H1 (cell line): ENCODE measurements around the gene BTRC. TPM values are rescaled to one million over a fixed set of nuclear protein-coding genes. Genes with fewer than 3 reads are reported as not detected.

Source experiments
- ASH2L ChIP-seq: fragments of 200-600, 300-600 bp; sonication (generic); IDR thresholded peaks from one replicate; pipeline ENCODE4 v1.7.1; 2017; ENCODE audit warnings: low read length
- EP300 ChIP-seq, 2 experiments: IDR thresholded peaks; 1 replicate in 1 of 2; 2 replicates in 1 of 2; pipeline ENCODE4 v1.6.1; 2011 to 2012; ENCODE audit warnings: low read depth in 2 of 2, low read length in 2 of 2, mild to moderate bottlenecking in 2 of 2, borderline replicate concordance in 1 of 2, inconsistent platforms in 1 of 2, moderate library complexity in 1 of 2
- NANOG ChIP-seq: IDR thresholded peaks from 2 replicates; pipeline ENCODE4 v1.6.1; 2011; ENCODE audit warnings: low read length, low read depth, mild to moderate bottlenecking, inconsistent platforms; ENCODE audit not compliant: insufficient read depth, poor library complexity, severe bottlenecking
- PHF8 ChIP-seq: fragments of 200-600 bp; sonication (generic); conservative IDR thresholded peaks from 2 replicates; pipeline ENCODE4 v1.7.1; 2012; ENCODE audit warnings: low read depth, mild to moderate bottlenecking, inconsistent platforms, low read length, moderate library complexity
- SP4 ChIP-seq: IDR thresholded peaks from 2 replicates; pipeline ENCODE4 v1.6.1; 2012; ENCODE audit warnings: low read length, inconsistent platforms
- polyA plus RNA-seq, 7 experiments: library from polyadenylated mRNA; depleted of rRNA in 3 of 7; stranded (reverse) in 5 of 7; unstranded in 2 of 7; fragments of >200 nt in 5 of 7; fragments of 200-250 nt in 2 of 7; gene quantifications; 1 replicate in 5 of 7; 2 replicates in 1 of 7; 4 replicates in 1 of 7; pipeline versions ENCODE4 v1.2.1 to v1.2.3, GENCODE V29; 2011 to 2013; ENCODE audit warnings: missing spikeins in 2 of 7, mixed read lengths in 2 of 7
- total RNA-seq: library from RNA; stranded (reverse); fragmentation: NEBNext Ultra II Directional; extraction: Animal tissue kit (Norgen Biotek cat#: 25700); gene quantifications from 2 replicates; pipeline ENCODE4 v1.2.1, GENCODE V29; 2021

BTRC gene
- total and polyA plus RNA-seq, 2 of the 8 experiments (the other 6 are each of a cell fraction or from before 2014, with no cell fraction given) = 9.9 to 24.7 TPM

DNA sequence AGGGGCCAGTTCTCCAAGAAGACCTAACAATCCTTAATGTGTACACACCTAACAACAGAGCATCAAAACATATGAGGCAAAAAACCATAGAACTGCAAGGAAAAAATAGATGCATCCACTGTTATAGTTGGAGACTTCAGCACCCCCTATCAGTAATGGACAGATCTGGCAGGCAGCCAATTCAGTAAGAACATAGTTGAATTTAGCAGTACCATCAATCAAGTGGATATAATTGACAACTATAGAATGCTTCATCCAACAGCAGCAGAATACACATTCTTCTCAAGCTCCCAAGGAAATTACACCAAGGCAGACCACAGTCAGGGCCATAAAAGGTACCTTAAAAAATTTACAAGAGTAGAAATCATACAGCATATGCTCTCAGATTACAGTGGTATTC lies 191.9 kb downstream of the BTRC start (continued):
- TF ChIP-seq SP4 (no peak), ASH2L (no peak), PHF8 (no peak), NANOG (no peak), EP300 (IDR thresholded peaks at IDR 0.05; ENCODE audit: borderline replicate concordance in 1 of 2, low read depth in 2 of 2, low read length in 2 of 2) (no peak)
